Fibroblast of skin of left biceps (primary cell): ENCODE data around the gene TMEM151A.

Experiments
- DNase-seq, 2 experiments: peaks; one replicate each; pipeline ENCODE4 v3.0.0-alpha.2; 2013; ENCODE audit warnings: low read depth in 2 of 2

The TMEM151A gene

GRCh38 chr11:66283461-66284105 is 8.1 kb upstream of the TMEM151A start:
- no peak for DNase-seq

- no peak for DNase-seq
These were observed 7.1 kb upstream of the TMEM151A start for GRCh38 chr11:66284526-66285078.

DNA sequence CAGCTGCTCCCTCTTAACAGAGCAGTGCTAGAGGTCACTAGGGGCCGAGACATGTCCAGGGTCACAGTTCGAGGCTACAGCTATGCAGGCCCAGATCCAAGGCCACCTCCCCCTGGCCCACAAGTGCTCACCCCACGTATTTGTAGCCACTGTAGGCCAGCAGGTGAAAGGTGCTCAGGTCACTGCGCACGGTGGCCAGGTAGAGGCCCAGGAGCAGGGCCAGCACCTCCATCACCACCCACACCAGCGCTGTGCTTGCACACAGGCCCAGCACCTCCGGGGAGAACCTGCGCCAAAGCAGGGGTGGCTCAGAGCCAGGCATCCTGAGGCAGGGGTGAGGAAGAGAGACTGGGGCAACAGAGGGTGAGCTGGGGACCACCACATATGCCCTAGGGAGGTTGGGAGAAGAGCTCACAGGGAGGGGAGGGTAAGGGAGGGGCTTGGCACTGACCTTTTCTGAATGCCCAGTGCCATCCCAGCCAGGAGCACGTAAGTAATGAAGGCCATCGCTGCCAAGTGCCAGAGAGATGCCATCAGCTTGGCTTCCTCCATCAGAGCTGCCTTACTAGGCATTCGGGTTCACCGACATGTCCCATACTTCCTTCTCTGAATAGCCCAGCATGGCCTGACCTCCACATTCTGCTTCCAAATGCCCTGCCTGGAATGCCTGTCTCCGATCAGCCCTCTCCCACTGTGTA is 6.3 kb upstream of the TMEM151A start:
- DNase-seq, result no peak

- no peak for DNase-seq
These were observed 5.0 kb upstream of the TMEM151A start for GRCh38 chr11:66286699-66287098.

GRCh38 chr11:66287211-66287888 is 4.3 kb upstream of the TMEM151A start:
- no peak for DNase-seq

DNA sequence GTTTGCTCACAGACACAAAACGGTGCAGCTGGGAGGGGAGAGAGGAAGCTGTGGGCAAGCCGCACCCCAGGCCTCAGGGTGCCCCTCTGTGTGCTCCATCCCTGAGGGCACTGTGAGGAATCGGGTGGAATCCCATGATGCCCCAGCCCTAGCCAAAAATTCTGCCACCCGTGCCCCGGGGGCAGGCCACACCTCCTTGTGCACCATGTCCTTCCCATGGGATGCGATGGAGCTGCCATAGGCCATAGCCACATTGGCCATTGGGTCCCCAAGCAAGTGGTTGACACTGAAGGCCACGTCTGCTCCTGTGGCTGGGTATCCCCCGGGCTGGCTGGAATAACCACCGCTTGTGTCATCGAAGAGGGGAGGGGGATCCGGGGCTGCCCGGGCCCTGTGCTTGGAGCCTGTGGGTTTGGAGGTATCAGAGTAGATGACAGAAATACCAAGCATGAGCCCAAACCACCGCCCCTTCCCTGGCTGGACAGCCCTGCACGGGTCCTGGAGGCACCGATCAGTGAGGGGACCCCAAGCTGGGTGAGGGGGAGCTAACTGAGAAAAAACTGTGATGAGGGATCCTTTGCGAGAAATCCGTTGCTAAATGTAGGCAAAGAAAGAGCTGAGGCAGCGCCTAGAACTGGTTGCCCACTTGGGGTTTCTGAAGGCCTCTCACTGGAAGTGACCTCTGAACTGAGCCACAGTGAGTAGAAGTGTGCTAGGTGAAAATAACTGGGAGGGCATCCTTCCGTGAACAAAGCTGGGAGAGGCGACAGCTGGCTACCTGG is 3.6 kb upstream of the TMEM151A start:
- no peak for DNase-seq

- peak; percentile 99 for DNase-seq
These were observed 2.8 kb upstream of the TMEM151A start, which contains the start of gene YIF1A for GRCh38 chr11:66288671-66289547. Gene YIF1A, minus strand, starts transcription at chr11:66289143. Its CDS starts 158 bp downstream, at chr11:66288985.

GRCh38 chr11:66289548-66290329 is 2.0 kb upstream of the TMEM151A start:
- DNase-seq, result no peak

DNA sequence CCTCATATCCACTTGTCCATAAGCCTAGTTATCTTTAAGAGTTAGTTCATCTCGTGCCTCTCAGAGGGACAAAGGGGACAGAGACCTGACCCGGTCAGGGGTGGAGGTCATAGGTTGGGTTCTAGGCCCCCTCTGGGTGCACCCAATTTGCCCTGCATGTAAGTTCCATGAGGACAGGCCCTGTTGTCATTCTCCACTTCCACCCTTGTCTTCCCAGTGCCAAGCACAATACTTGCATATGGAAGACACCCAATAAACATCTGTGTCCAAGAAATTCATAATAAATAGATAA is 1.4 kb upstream of the TMEM151A start:
- DNase-seq, result no peak

DNA sequence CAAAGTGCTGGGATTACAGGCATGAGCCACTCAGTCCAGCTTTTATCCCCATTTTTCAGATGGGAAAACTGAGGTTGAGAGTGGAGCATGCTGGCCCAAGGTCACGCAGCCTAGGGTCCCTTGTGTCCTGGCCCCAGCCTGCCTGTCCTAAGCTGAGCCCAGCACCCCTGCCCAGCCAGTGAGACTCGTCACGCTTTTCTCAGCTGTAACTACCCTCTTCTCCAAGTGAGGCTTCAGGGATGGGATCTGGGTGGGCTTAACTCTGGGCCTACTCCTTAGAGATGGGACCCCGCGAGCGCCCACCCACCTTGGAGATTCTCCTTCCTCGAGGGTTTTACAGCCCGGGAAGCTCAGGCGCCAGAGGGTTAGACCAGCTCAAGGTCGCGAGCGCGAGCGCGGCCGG is 390 bp upstream of the TMEM151A start:
- no peak for DNase-seq

GRCh38 chr11:66292543-66293332 is 1.0 kb downstream of the TMEM151A start:
- DNase-seq, result no peak

DNA sequence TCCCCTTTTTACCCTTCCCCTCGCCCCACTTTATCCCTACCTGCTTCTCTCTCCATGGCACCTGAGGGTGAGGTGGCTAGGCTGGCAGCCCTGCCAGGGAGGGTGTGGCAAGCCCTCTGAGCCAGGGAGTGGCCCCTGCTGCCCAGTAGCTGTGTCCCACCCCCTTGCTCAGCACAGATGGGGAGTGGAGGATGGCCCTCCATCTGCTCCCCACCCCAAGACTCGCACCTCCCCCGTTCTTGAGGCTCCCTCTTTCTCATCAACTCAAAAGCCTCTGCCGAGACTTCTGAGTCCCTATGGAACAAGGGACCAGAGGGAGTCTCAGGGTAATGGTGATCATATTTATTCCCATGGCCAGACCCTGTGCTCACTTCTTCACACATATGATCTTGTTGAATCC is 1.7 kb downstream of the TMEM151A start:
- DNase-seq, result no peak

DNA sequence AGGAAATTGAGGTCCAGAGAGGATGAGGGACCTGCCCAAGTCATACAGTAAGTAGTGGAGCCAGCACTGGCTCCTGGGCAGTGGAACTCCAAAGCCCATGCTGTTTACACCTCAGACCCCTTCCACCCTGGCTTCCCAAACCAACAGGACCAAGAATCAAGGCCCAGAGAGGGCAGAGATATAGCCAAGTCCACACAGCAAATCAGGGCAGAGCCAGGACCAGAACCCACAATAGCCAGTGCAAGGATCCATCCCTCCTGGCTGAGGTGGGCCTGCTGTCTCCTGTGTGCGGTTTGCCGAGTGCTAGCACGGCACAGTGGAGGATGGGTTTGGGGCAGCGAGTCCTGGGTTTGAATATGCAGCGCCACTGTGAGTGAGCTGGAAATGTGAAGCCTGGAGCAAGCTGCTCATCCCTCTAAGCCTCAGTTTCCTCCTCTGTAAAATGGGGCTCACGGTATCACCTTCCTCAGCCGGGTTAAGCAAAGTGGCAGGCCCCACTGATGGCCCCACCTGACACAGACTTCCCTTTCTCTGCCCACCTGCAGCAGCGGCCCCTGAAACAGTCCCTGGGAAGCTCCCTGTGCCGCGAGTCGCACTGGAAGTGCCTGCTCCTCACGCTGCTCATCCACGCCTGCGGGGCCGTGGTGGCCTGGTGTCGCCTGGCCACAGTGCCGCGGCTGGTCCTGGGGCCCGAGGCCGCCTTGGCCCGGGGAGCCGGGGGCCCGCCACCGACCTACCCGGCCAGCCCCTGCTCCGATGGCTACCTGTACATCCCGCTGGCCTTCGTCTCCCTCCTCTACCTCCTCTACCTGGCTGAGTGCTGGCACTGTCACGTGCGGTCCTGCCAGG is 2.3 kb downstream of the TMEM151A start:
- no peak for DNase-seq

DNA sequence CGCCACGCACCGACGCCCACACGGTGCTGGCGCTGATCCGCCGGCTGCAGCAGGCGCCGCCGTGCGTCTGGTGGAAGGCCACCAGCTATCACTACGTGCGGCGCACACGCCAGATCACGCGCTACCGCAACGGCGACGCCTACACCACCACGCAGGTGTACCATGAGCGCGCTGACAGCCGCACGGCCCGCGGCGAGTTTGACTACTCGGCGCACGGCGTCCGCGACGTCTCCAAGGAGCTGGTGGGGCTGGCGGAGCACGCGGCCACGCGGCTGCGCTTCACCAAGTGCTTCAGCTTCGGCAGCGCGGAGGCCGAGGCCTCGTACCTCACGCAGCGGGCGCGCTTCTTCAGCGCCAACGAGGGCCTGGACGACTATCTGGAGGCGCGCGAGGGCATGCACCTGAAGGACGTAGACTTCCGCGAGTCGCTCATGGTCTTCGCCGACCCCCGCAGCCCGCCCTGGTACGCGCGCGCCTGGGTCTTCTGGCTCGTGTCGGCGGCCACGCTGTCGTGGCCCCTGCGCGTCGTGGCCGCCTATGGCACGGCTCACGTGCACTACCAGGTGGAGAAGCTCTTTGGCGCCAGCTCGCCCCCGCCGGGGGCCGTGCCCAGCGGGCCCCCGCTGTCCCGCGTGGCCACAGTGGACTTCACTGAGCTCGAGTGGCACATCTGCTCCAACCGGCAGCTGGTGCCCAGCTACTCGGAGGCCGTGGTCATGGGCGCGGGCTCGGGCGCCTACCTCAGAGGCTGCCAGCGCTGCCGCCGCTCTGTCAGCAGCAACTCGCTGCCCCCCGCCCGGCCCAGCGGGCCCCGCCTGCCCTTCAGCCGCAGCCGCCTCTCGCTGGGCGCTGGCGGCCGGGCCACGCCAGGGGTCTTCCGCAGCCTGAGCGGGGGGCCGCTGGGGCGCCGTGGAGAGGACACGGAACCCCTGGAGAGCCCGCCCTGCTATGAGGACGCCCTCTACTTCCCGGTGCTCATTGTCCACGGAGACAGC is 3.2 kb downstream of the TMEM151A start:
- no peak for DNase-seq

DNA sequence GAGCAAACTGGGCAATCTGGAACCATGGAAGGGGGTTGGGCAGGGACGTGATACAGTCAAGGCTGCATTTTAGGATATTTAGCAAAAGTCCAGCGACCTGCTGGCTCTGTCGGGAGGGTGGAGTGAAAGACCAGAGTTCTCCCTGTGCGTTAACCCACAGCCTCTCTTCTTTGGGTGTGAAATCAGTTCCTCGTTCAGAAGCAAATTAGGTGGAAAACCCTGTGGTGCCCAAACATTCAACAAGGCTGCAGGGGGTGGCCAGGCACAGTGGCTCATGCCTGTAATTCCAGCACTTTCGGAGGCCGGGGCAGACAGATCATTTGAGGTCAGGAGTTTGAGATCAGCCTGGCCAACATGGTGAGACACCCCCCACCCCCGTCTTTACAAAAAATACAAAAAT is 5.9 kb downstream of the TMEM151A start:
- no peak for DNase-seq

DNA sequence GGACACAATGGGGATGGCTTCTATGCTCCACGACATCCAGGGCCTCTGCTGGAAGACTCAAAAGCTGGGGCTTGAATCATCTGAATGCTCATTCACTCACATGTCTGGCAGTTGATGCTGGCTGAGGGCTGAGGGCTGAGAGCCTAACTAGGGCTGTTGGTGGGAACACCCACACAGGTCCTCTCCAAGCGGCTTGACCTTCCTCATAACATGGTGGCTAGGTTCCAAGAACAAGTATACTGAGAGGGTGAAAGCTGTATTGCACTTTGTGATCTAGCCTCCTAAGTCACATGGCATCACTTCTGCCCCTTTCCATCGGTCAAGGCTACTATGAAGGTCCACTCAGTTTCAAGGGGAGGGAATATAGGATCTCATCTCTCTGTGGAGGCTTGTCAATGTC is 7.5 kb downstream of the TMEM151A start:
- DNase-seq, result no peak

GRCh38 chr11:66302656-66303055 is 11.0 kb downstream of the TMEM151A start:
- DNase-seq, result no peak
